GM23338 (cell line): Measurements from ENCODE around the gene GLI3. TPM values are rescaled to one million over a fixed set of nuclear protein-coding genes. Genes with fewer than 3 reads are reported as not detected.
A peak's percentile ranks its signal among the peaks of the same experiment; 100 is the strongest.

Source experiments
- ATAC-seq: fragments of 200-7000 bp; cut with Tn5 transposase; 3 replicates; pipeline ENCODE4 v1.9.1; 2020
- DNase-seq: peaks from one replicate; pipeline ENCODE4 v3.0.0-alpha.2; 2015; ENCODE audit warnings: low spot score
- H2AFZ ChIP-seq: fragments of 200-600 bp; sonication (generic); 2 replicates; pipeline ENCODE4 v1.8.0; 2016; ENCODE audit warnings: antibody characterized with exemption, mild to moderate bottlenecking, moderate library complexity
- H3F3A ChIP-seq: fragments of 200-600 bp; sonication (generic); replicated peaks from 2 replicates; pipeline ENCODE4 v1.8.0; 2017; ENCODE audit warnings: antibody characterized with exemption, mixed run types, low read depth
- H3K27ac ChIP-seq: fragments of 200-600 bp; sonication (generic); 2 replicates; pipeline ENCODE4 v1.6.1; 2016; ENCODE audit warnings: low read depth
- H3K27me3 ChIP-seq: fragments of 200-600 bp; sonication (generic); 2 replicates; pipeline ENCODE4 v1.8.0; 2016; ENCODE audit warnings: mild to moderate bottlenecking, mixed run types, moderate library complexity; ENCODE audit not compliant: insufficient read depth
- H3K36me3 ChIP-seq: fragments of 200-600 bp; sonication (generic); 2 replicates; pipeline ENCODE4 v1.8.0; 2016; ENCODE audit warnings: mild to moderate bottlenecking; ENCODE audit not compliant: insufficient read depth
- H3K4me1 ChIP-seq: fragments of 200-600 bp; sonication (generic); 2 replicates; pipeline ENCODE4 v1.8.0; 2016; ENCODE audit warnings: mild to moderate bottlenecking, moderate library complexity; ENCODE audit not compliant: insufficient read depth
- H3K4me2 ChIP-seq: fragments of 200-600 bp; sonication (generic); 2 replicates; pipeline ENCODE4 v1.7.1; 2017; ENCODE audit warnings: mixed run types
- H3K4me3 ChIP-seq: fragments of 200-600 bp; sonication (generic); 2 replicates; pipeline ENCODE4 v1.6.1; 2016; ENCODE audit warnings: mixed run types
- H3K79me2 ChIP-seq: fragments of 200-600 bp; sonication (generic); replicated peaks from 2 replicates; pipeline ENCODE4 v1.8.0; 2017; ENCODE audit warnings: mild to moderate bottlenecking; ENCODE audit not compliant: insufficient read depth
- H3K9me2 ChIP-seq: fragments of 200-600 bp; sonication (generic); 2 replicates; pipeline ENCODE4 v1.8.0; 2017; ENCODE audit not compliant: insufficient read depth
- H4K20me1 ChIP-seq: fragments of 200-600 bp; sonication (generic); replicated peaks from 2 replicates; pipeline ENCODE4 v1.8.0; 2017; ENCODE audit warnings: mild to moderate bottlenecking; ENCODE audit not compliant: insufficient read depth
- H3K27ac Mint-ChIP-seq: 2 replicates; pipeline ENCODE4 v1.8.0; 2020; ENCODE audit warnings: inconsistent platforms, mild to moderate bottlenecking, moderate library complexity, mixed read lengths
- H3K27me3 Mint-ChIP-seq: 3 replicates; pipeline ENCODE4 v1.8.0; 2022; ENCODE audit warnings: low read depth, mild to moderate bottlenecking, moderate library complexity, mixed read lengths, inconsistent platforms; ENCODE audit not compliant: insufficient read depth, poor library complexity
- H3K36me3 Mint-ChIP-seq: 3 replicates; pipeline ENCODE4 v1.8.0; 2021; ENCODE audit warnings: low read depth, mild to moderate bottlenecking, inconsistent platforms, moderate library complexity, mixed read lengths
- H3K4me1 Mint-ChIP-seq: 3 replicates; pipeline ENCODE4 v1.8.0; 2020; ENCODE audit warnings: mild to moderate bottlenecking, inconsistent platforms, mixed read lengths
- H3K4me3 Mint-ChIP-seq: 3 replicates; pipeline ENCODE4 v1.8.0; 2021; ENCODE audit warnings: moderate library complexity, mild to moderate bottlenecking, inconsistent platforms, mixed read lengths
- H3K9me3 Mint-ChIP-seq: 3 replicates; pipeline ENCODE4 v1.8.0; 2020; ENCODE audit warnings: moderate library complexity, mild to moderate bottlenecking, inconsistent platforms, mixed read lengths
- CREB1 ChIP-seq: fragments of 250-450 bp; sonication (Bioruptor Pico); IDR thresholded peaks from 2 replicates; pipeline ENCODE4 v1.5.0; 2020; ENCODE audit warnings: low read depth, mild to moderate bottlenecking, moderate library complexity
- EZH2 ChIP-seq: fragments of 200-600 bp; sonication (generic); IDR thresholded peaks from one replicate; pipeline ENCODE4 v1.8.0; 2017; ENCODE audit warnings: antibody characterized with exemption, mild to moderate bottlenecking, low read depth; ENCODE audit not compliant: unreplicated experiment
- EZH2phosphoT487 ChIP-seq: fragments of 200-600 bp; sonication (generic); IDR thresholded peaks from one replicate; pipeline ENCODE4 v1.8.1; 2018; ENCODE audit warnings: antibody characterized with exemption; ENCODE audit not compliant: unreplicated experiment
- JUNB ChIP-seq: IDR thresholded peaks from one replicate; pipeline ENCODE4 v1.6.1; 2016; ENCODE audit warnings: antibody characterized with exemption; ENCODE audit not compliant: unreplicated experiment
- NANOG ChIP-seq: IDR thresholded peaks from 2 replicates; pipeline ENCODE4 v1.6.1; 2016; ENCODE audit warnings: antibody characterized with exemption, borderline replicate concordance
- POLR2AphosphoS5 ChIP-seq: IDR thresholded peaks from 2 replicates; pipeline ENCODE4 v1.6.1; 2016; ENCODE audit warnings: antibody characterized with exemption, low read depth
- STAT1 ChIP-seq: IDR thresholded peaks from one replicate; pipeline ENCODE4 v1.6.1; 2016; ENCODE audit warnings: antibody characterized with exemption; ENCODE audit not compliant: unreplicated experiment
- ZNF114 ChIP-seq: fragments of 250-450 bp; sonication (Bioruptor Pico); IDR thresholded peaks from 2 replicates; pipeline ENCODE4 v1.5.0; 2020; ENCODE audit warnings: mild to moderate bottlenecking, moderate library complexity
- ZNF331 ChIP-seq: fragments of 250-450 bp; sonication (Bioruptor Pico); IDR thresholded peaks from 2 replicates; pipeline ENCODE4 v1.5.0; 2020; ENCODE audit warnings: low read depth, mild to moderate bottlenecking, moderate library complexity
- ZNF462 ChIP-seq: fragments of 250-450 bp; sonication (Bioruptor Pico); IDR thresholded peaks from 2 replicates; pipeline ENCODE4 v1.5.0; 2020; ENCODE audit warnings: mild to moderate bottlenecking, moderate library complexity
- polyA plus RNA-seq: library from polyadenylated mRNA; unstranded; fragments of >200 nt; fragmentation: Nextera tagmentation; extraction: Ambion mirVana; gene quantifications from 2 replicates; pipeline ENCODE4 v1.2.1, GENCODE V29; 2016
- total RNA-seq: library from RNA; depleted of rRNA; stranded (reverse); fragments of >200 nt; shearing (Covaris generic); gene quantifications from 2 replicates; pipeline ENCODE4 v1.2.3, GENCODE V29; 2014
- TF ChIP-seq, protein P1 (sequence below): IDR thresholded peaks from 2 replicates; pipeline ENCODE4 v1.6.1; 2016; ENCODE audit warnings: antibody characterized with exemption
- TF ChIP-seq, protein P2 (sequence below): IDR thresholded peaks from one replicate; pipeline ENCODE4 v1.6.1; 2018; ENCODE audit warnings: antibody characterized with exemption; ENCODE audit not compliant: unreplicated experiment
- TF ChIP-seq, protein P3 (sequence below), 2 experiments: fragments of 200-600 bp in 1 of 2; sonication (generic) in 1 of 2; conservative IDR thresholded peaks; 2 replicates each; pipeline versions ENCODE4 v1.5.1 to v1.6.1; 2016 to 2017; ENCODE audit warnings: antibody characterized with exemption in 2 of 2, low read depth in 2 of 2, mild to moderate bottlenecking in 2 of 2, moderate library complexity in 1 of 2

The GLI3 gene
- total and polyA plus RNA-seq, 2 experiments from 2014 or later = 16.1 to 17.9 TPM

GRCh38 chr7:42189535-42189934, 47.5 kb downstream of the GLI3 start:
- H3K9me2 ChIP-seq = no peaks in the 10 kb centered on the region
- 0 out of 2 replicates have a peak overlapping the region, but pooled peaks have one; percentile 11 for H3K27ac Mint-ChIP-seq
- H3K4me3 Mint-ChIP-seq = no peak overlapping the region
- no peaks in the 10 kb centered on the region for H3K9me3 Mint-ChIP-seq
- H3F3A ChIP-seq = no peaks in the 10 kb centered on the region
- TF ChIP-seq ZNF462 (no peak), JUNB (no peak), CREB1 (CRISPR knock-in tag) (no peak), STAT1 (no peak), POLR2AphosphoS5 (no peak), ZNF331 (CRISPR knock-in tag) (no peak), EZH2phosphoT487 (no peak), NANOG (no peak), ZNF114 (CRISPR knock-in tag) (no peak), EZH2 (no peak)
- TF ChIP-seq, protein P1, sequence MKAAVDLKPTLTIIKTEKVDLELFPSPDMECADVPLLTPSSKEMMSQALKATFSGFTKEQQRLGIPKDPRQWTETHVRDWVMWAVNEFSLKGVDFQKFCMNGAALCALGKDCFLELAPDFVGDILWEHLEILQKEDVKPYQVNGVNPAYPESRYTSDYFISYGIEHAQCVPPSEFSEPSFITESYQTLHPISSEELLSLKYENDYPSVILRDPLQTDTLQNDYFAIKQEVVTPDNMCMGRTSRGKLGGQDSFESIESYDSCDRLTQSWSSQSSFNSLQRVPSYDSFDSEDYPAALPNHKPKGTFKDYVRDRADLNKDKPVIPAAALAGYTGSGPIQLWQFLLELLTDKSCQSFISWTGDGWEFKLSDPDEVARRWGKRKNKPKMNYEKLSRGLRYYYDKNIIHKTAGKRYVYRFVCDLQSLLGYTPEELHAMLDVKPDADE = no peak
- TF ChIP-seq, protein P2, sequence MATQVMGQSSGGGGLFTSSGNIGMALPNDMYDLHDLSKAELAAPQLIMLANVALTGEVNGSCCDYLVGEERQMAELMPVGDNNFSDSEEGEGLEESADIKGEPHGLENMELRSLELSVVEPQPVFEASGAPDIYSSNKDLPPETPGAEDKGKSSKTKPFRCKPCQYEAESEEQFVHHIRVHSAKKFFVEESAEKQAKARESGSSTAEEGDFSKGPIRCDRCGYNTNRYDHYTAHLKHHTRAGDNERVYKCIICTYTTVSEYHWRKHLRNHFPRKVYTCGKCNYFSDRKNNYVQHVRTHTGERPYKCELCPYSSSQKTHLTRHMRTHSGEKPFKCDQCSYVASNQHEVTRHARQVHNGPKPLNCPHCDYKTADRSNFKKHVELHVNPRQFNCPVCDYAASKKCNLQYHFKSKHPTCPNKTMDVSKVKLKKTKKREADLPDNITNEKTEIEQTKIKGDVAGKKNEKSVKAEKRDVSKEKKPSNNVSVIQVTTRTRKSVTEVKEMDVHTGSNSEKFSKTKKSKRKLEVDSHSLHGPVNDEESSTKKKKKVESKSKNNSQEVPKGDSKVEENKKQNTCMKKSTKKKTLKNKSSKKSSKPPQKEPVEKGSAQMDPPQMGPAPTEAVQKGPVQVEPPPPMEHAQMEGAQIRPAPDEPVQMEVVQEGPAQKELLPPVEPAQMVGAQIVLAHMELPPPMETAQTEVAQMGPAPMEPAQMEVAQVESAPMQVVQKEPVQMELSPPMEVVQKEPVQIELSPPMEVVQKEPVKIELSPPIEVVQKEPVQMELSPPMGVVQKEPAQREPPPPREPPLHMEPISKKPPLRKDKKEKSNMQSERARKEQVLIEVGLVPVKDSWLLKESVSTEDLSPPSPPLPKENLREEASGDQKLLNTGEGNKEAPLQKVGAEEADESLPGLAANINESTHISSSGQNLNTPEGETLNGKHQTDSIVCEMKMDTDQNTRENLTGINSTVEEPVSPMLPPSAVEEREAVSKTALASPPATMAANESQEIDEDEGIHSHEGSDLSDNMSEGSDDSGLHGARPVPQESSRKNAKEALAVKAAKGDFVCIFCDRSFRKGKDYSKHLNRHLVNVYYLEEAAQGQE = no peak
- TF ChIP-seq, protein P3, sequence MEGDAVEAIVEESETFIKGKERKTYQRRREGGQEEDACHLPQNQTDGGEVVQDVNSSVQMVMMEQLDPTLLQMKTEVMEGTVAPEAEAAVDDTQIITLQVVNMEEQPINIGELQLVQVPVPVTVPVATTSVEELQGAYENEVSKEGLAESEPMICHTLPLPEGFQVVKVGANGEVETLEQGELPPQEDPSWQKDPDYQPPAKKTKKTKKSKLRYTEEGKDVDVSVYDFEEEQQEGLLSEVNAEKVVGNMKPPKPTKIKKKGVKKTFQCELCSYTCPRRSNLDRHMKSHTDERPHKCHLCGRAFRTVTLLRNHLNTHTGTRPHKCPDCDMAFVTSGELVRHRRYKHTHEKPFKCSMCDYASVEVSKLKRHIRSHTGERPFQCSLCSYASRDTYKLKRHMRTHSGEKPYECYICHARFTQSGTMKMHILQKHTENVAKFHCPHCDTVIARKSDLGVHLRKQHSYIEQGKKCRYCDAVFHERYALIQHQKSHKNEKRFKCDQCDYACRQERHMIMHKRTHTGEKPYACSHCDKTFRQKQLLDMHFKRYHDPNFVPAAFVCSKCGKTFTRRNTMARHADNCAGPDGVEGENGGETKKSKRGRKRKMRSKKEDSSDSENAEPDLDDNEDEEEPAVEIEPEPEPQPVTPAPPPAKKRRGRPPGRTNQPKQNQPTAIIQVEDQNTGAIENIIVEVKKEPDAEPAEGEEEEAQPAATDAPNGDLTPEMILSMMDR (conservative IDR thresholded peaks at IDR 0.05; ENCODE audit: low read depth in 2 of 2) = no peak
- no peak overlapping the region for H3K4me3 ChIP-seq
- peaks cover 35% of the 10 kb centered on the region for H3K4me1 Mint-ChIP-seq
- H3K36me3 ChIP-seq = no peaks in the 10 kb centered on the region; the same call in 1 of the 2 replicates
- DNase-seq (no peak), ATAC-seq (no peak)
- H3K27me3 Mint-ChIP-seq = no peaks in the 10 kb centered on the region
- no peaks in the 10 kb centered on the region for H3K36me3 Mint-ChIP-seq
- H3K4me1 ChIP-seq = peaks cover 16% of the 10 kb centered on the region
- no peaks in the 10 kb centered on the region for H3K27me3 ChIP-seq
- peaks cover 12% of the 10 kb centered on the region; the same call in 1 of the 2 replicates for H4K20me1 ChIP-seq
- H3K4me2 ChIP-seq = no peak overlapping the region
- H3K79me2 ChIP-seq = peaks cover 27% of the 10 kb centered on the region
- no peak overlapping the region for H3K27ac ChIP-seq
- no peak overlapping the region for H2AFZ ChIP-seq
